Chondrocyte (in vitro differentiated cells): ENCODE data around the gene SH3D21. TPM values are rescaled to one million over a fixed set of nuclear protein-coding genes. Genes with fewer than 3 reads are reported as not detected.

ENCODE experiments used
- DNase-seq: peaks from one replicate; pipeline ENCODE4 v3.0.0; 2021; ENCODE audit warnings: mixed read lengths, low spot score
- H3K27ac Mint-ChIP-seq: one replicate; pipeline ENCODE4 v1.8.0; 2021; ENCODE audit warnings: mild to moderate bottlenecking, moderate library complexity, mixed read lengths; ENCODE audit not compliant: unreplicated experiment
- H3K27me3 Mint-ChIP-seq: 2 replicates; pipeline ENCODE4 v1.8.0; 2021; ENCODE audit warnings: low read depth, mixed read lengths
- H3K36me3 Mint-ChIP-seq: 2 replicates; pipeline ENCODE4 v1.8.0; 2021; ENCODE audit warnings: low read depth, mixed read lengths
- H3K4me1 Mint-ChIP-seq: 2 replicates; pipeline ENCODE4 v1.8.0; 2021; ENCODE audit warnings: low read depth, mild to moderate bottlenecking, mixed read lengths
- H3K4me3 Mint-ChIP-seq: one replicate; pipeline ENCODE4 v1.8.0; 2021; ENCODE audit warnings: mild to moderate bottlenecking, moderate library complexity, mixed read lengths; ENCODE audit not compliant: unreplicated experiment
- H3K9me3 Mint-ChIP-seq: 2 replicates; pipeline ENCODE4 v1.8.0; 2021; ENCODE audit warnings: low read depth, mixed read lengths
- total RNA-seq: library from RNA; stranded (reverse); gene quantifications from 3 replicates; pipeline ENCODE4 v1.2.1, GENCODE V29; 2021
- TF ChIP-seq, protein P1 (sequence below): fragments of 200-600 bp; sonication (generic); IDR thresholded peaks from 2 replicates; pipeline ENCODE4 v1.5.0; 2021; ENCODE audit warnings: antibody characterized with exemption, mild to moderate bottlenecking, moderate library complexity

The SH3D21 gene
- total RNA-seq, 1 donor from 2014 or later: 10.8 TPM

DNA sequence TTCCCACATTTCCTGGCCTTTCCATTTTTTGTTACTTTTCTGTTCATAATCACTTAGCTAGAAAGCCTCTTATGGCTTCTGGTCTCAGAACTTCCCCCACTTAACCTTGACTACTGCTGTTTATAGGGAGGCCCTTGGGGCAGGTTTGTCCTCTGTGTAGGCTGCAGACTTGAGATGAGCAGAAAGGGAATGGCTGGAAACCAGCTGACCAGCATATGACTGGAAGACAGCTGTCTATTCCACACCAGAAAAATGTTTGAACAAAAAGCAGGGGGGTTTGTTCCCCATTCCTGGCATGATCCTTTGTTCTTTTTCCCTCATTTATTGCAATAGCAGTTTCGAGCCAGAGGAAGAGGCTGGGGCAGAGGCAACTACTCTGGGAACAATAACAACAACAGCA lies 4.9 kb upstream of the SH3D21 start:
- Mint-ChIP-seq H3K36me3 (peaks cover 30% of the 10 kb centered on the region), H3K9me3 (no peaks in the 10 kb centered on the region), H3K4me1 (peaks cover 16% of the 10 kb centered on the region), H3K4me3 (no peak overlapping the region), H3K27me3 (no peaks in the 10 kb centered on the region), H3K27ac (peak overlapping the region; percentile 70)
- TF ChIP-seq, protein P1, sequence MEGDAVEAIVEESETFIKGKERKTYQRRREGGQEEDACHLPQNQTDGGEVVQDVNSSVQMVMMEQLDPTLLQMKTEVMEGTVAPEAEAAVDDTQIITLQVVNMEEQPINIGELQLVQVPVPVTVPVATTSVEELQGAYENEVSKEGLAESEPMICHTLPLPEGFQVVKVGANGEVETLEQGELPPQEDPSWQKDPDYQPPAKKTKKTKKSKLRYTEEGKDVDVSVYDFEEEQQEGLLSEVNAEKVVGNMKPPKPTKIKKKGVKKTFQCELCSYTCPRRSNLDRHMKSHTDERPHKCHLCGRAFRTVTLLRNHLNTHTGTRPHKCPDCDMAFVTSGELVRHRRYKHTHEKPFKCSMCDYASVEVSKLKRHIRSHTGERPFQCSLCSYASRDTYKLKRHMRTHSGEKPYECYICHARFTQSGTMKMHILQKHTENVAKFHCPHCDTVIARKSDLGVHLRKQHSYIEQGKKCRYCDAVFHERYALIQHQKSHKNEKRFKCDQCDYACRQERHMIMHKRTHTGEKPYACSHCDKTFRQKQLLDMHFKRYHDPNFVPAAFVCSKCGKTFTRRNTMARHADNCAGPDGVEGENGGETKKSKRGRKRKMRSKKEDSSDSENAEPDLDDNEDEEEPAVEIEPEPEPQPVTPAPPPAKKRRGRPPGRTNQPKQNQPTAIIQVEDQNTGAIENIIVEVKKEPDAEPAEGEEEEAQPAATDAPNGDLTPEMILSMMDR: no peak
- no peak for DNase-seq

DNA sequence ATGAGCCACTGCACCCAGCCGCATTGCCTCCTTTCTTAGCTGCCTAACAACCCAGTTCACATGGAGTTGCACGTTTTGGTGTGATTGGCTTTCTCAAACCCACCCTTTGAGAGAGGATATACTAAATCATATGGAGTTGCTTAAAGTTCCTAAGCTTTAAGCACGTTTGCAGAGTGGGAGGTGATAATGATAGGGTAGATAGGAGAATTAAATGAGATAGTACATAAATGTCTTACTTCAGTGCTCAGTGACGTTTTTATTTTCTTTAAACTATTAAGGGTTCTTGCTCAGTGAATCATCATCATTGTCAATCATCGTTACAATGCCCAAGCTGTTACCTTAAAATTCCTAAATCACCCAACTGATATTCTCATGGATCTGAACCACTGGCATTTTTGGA lies 2.9 kb upstream of the SH3D21 start:
- DNase-seq: no peak
- H3K4me1 Mint-ChIP-seq: peaks cover 26% of the 10 kb centered on the region
- TF ChIP-seq, protein P1: no peak
- no peak overlapping the region for H3K4me3 Mint-ChIP-seq
- H3K36me3 Mint-ChIP-seq: peaks cover 25% of the 10 kb centered on the region
- no peak overlapping the region for H3K27ac Mint-ChIP-seq
- H3K27me3 Mint-ChIP-seq: no peaks in the 10 kb centered on the region
- no peaks in the 10 kb centered on the region for H3K9me3 Mint-ChIP-seq

DNA sequence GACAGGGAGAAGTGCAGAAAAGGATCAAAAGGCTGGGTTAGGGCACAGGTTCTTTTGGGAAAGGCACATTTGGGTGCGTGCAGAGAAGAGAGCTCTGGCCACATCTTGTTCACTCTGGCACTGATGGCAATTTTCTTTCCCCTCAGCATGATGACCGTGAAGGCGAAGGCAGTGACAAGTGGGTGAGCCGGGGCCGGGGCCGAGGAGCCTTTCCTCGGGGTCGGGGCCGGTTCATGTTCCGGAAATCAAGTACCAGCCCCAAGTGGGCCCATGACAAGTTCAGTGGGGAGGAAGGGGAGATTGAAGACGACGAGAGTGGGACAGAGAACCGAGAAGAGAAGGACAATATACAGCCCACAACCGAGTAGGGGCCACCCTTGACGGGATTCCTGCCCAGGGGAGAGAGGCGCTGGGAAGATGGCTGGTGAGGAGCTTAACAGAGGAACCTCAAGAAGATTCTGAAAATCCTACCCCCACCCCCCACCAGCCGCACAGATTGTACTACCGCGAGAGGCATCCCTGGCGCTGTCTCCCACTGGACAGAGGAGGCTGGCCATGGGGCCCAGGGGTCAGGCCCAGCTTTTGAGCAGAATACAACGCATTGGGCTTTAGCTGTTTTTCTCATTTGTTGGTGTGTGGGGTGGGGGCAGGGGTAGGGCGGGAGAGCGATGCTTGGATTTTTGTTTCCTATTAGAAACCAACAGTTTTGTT lies 2.4 kb upstream of the SH3D21 start:
- DNase-seq: no peak
- H3K4me3 Mint-ChIP-seq: no peak overlapping the region

DNA sequence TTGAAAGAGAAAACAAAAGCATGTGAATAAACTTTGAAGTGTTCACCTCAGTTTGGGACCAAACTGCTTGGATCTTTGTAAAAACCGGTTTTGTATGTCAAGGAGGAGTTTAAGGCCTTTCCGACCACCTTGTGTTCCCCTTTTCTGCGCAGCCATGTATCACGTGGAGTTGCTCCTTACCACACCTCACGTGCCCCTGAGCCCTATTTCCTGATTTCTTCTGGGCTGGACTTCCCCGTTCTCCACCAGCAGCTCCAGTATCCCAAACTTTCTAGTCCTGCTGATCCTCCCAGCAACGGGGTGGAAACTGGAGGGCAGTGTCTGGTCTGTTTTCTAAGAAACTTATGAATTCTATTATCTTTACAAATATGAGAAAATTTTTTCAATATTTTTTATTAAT lies 1.6 kb upstream of the SH3D21 start:
- Mint-ChIP-seq H3K27ac (no peak overlapping the region), H3K9me3 (no peaks in the 10 kb centered on the region), H3K27me3 (no peaks in the 10 kb centered on the region), H3K4me1 (peaks cover 26% of the 10 kb centered on the region), H3K4me3 (no peak overlapping the region), H3K36me3 (peaks cover 25% of the 10 kb centered on the region)
- DNase-seq: no peak
- TF ChIP-seq, protein P1: no peak

More for the DNA sequence above, 2.4 kb upstream of the SH3D21 start:
- Mint-ChIP-seq H3K4me1 (peaks cover 26% of the 10 kb centered on the region), H3K9me3 (no peaks in the 10 kb centered on the region), H3K27ac (peak overlapping the region; percentile 49), H3K27me3 (no peaks in the 10 kb centered on the region), H3K36me3 (peaks cover 25% of the 10 kb centered on the region)
- TF ChIP-seq, protein P1: no peak

DNA sequence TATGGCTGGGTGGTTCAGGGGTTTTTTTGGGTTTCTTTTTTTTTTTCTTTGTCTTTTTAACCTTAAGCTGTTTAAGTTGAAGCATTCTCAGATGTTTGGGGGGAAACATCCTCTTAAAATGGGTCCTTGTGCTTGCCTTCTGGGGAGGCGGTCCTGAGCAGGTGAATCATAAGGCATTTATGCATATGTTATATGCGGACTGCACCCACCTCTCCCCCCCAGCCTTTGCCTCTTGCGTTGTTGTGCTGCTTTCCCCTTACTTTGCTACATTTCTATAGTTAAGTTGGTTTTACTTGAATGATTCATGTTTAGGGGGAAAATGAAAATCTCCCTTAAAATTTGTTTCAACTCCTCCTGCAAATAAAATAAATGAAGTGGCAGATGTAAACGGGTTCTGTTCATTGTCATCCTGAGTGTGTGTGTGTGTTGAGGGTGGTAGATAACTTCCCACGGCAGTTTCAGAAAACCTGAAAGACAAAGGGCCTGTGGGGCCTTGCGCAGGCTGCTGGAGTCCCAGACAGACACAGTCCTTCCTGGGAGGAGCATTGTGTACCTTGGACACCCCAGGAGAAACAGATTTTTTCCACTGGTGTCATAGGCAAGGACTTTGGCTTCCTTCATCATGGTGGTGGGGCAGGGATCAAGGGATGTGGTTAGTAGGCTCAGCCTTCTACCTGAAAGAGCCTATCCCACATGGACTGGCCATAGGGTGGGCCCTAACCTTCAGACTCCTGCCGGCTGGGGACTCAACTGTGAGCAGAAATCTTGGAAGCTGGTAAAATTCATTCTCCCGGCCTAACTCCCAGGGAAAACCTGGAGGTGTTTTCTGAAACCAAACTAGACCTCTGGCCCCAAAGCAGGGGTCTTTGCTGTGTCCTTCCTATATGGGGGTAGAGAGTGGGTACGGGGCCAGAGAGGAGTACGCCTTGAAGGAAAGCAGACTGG lies 926 bp upstream of the SH3D21 start:
- Mint-ChIP-seq H3K36me3 (peaks cover 24% of the 10 kb centered on the region), H3K27me3 (no peaks in the 10 kb centered on the region), H3K4me3 (no peak overlapping the region), H3K27ac (peak overlapping the region; percentile 65), H3K9me3 (no peaks in the 10 kb centered on the region), H3K4me1 (peaks cover 20% of the 10 kb centered on the region)
- TF ChIP-seq, protein P1: no peak
- DNase-seq: no peak
